H1 (cell line): ENCODE results near the gene MAN1C1. TPM values are rescaled to one million over a fixed set of nuclear protein-coding genes. Genes with fewer than 3 reads are reported as not detected.

Experiments used
- BACH1 ChIP-seq: IDR thresholded peaks from 2 replicates; pipeline ENCODE4 v1.6.1; 2012; ENCODE audit warnings: low read length, improper control_type of control experiment
- CHD7 ChIP-seq: fragments of 300-600 bp; sonication (generic); IDR thresholded peaks from 2 replicates; pipeline ENCODE4 v1.7.1; 2012; ENCODE audit warnings: low read length, moderate library complexity, mild to moderate bottlenecking, inconsistent platforms; ENCODE audit not compliant: insufficient replicate concordance
- KDM4A ChIP-seq: IDR thresholded peaks from one replicate; pipeline ENCODE4 v1.7.1; 2012; ENCODE audit warnings: low read depth, mild to moderate bottlenecking, moderate library complexity, low read length, inconsistent platforms; ENCODE audit not compliant: severe bottlenecking
- PHF8 ChIP-seq: fragments of 200-600 bp; sonication (generic); conservative IDR thresholded peaks from 2 replicates; pipeline ENCODE4 v1.7.1; 2012; ENCODE audit warnings: low read depth, mild to moderate bottlenecking, inconsistent platforms, low read length, moderate library complexity
- RBBP5 ChIP-seq: IDR thresholded peaks from 2 replicates; pipeline ENCODE4 v1.7.1; 2012; ENCODE audit warnings: low read depth, mild to moderate bottlenecking, inconsistent platforms, low read length, moderate library complexity, borderline replicate concordance
- SIN3A ChIP-seq, 2 experiments: IDR thresholded peaks in 1 of 2; conservative IDR thresholded peaks in 1 of 2; 2 replicates each; pipeline ENCODE4 v1.6.1; 2011 to 2012; ENCODE audit warnings: low read length in 2 of 2, improper control_type of control experiment in 1 of 2, low read depth in 1 of 2, mild to moderate bottlenecking in 1 of 2
- SP4 ChIP-seq: IDR thresholded peaks from 2 replicates; pipeline ENCODE4 v1.6.1; 2012; ENCODE audit warnings: low read length, inconsistent platforms
- polyA plus RNA-seq, 7 experiments: library from polyadenylated mRNA; depleted of rRNA in 3 of 7; stranded (reverse) in 5 of 7; unstranded in 2 of 7; fragments of >200 nt in 5 of 7; fragments of 200-250 nt in 2 of 7; gene quantifications; 1 replicate in 5 of 7; 2 replicates in 1 of 7; 4 replicates in 1 of 7; pipeline versions ENCODE4 v1.2.1 to v1.2.3, GENCODE V29; 2011 to 2013; ENCODE audit warnings: missing spikeins in 2 of 7, mixed read lengths in 2 of 7
- total RNA-seq: library from RNA; stranded (reverse); fragmentation: NEBNext Ultra II Directional; extraction: Animal tissue kit (Norgen Biotek cat#: 25700); gene quantifications from 2 replicates; pipeline ENCODE4 v1.2.1, GENCODE V29; 2021

The MAN1C1 gene
- total and polyA plus RNA-seq, 2 of the 8 experiments (the other 6 are each of a cell fraction or from before 2014, with no cell fraction given), result 7.8 to 15.2 TPM

GRCh38 chr1:25616987-25617624, 515 bp downstream of the MAN1C1 start (continued):
- TF ChIP-seq CHD7, result no peak
- 0 out of 2 replicates have a peak, but pooled peaks have one; percentile 32 for TF ChIP-seq RBBP5
- 0 out of 2 replicates have a peak, but pooled peaks have one; percentile 14 for TF ChIP-seq PHF8
- TF ChIP-seq SP4, result no peak
- TF ChIP-seq SIN3A (conservative IDR thresholded peaks at IDR 0.05 in 1 of 2, IDR thresholded peaks at IDR 0.05 in 1 of 2; ENCODE audit: low read depth in 1 of 2, low read length in 2 of 2), result peak in 1 of 2 experiments; percentile 25; a peak in 1 of 4 replicates
- TF ChIP-seq KDM4A, result peak; percentile 77
- peak; percentile 95 for TF ChIP-seq BACH1
